GM19397 (cell line): ENCODE measurements around the gene KIF26A.

Experiments used
- ATAC-seq: cut with Tn5 transposase; IDR thresholded peaks from one replicate; pipeline ENCODE4 v1.9.1; 2021; ENCODE audit warnings: mild to moderate bottlenecking, moderate library complexity; ENCODE audit not compliant: unreplicated experiment

KIF26A gene

DNA sequence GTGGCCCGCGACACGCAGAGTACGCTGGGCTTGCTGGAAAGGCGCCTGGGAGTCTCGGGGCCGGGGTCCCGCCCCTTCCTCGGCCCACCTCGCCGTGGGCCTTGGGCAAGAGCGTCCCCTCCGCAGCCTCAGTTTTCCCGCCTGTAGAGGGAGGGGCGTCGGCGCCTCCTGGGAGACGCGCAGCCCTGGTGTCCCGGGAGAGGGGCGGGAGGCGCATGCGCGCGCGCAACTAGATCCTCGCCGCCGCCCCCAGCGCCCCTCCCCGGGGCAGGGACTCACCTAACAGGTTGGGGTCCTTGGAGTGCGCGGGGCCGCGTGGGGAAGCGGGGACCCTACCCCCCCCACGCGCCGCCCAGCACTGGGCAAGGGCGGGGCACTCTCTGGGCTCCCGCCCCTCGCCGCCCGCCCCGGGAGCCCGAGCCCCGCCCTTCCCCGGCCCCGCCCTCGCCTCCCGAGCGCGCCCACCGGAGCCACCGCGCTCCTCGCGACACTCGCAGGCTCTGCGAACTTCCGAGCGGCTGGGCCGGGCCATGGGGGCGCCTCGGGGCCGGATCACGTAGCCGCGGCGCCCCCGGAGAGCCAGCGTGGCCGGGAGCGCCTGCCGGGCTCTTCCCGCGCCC, at the start of gene KIF26A:
Gene KIF26A (plus strand): TSS at position 490 of the 620 bp plus-strand sequence. CDS start 136 bp downstream, outside the sequence.
- ATAC-seq: no peak

GRCh38 chr14:104090071-104090748, 48.2 kb upstream of the KIF26A start:
- no peak for ATAC-seq

GRCh38 chr14:104091061-104091926, 47.1 kb upstream of the KIF26A start:
- no peak for ATAC-seq

DNA sequence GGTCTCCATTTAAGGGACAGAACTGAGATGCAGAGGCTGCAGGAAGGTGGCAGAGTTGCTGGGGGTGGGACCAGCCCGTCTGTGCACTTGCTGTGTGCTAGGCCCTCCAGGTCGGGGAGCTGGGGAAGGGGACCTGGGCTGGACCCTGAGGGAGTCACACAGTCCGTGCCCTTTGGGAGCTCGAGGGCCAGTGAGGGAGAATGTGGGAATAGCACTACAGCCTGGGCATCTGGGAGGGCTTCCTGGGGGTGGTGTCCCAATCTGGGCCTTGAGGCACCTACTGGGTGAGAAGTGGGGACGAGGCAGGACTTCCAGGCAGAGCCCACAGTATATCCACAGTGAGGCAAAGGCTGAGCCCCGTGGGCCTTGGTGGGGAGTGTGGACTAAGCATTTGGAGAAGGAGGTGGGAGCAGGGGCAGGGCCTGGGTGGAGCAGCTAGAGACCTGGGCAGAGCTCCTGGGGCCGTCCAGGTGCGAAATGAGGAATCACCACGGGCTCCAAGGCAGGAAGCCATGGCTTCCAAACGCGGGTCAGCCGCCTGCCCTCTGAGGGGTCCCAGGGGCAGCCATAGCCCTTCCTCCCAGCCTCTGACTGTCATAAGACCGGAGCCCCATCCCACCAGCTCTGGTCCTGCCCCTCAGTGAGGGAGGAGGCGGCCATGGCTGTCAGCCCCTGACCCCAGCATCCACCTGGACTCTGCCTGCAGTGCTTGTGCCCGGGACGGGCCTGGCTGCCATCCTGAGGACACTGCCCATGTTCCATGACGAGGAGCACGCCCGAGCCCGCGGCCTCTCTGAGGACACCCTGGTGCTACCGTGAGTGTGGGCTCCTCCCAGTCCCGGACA, 46.2 kb upstream of the KIF26A start:
- no peak for ATAC-seq

GRCh38 chr14:104092931-104093365, 45.4 kb upstream of the KIF26A start:
- ATAC-seq: no peak

GRCh38 chr14:104093366-104094055, 44.9 kb upstream of the KIF26A start:
- ATAC-seq: no peak

GRCh38 chr14:104094056-104094708, 44.2 kb upstream of the KIF26A start:
- no peak for ATAC-seq

DNA sequence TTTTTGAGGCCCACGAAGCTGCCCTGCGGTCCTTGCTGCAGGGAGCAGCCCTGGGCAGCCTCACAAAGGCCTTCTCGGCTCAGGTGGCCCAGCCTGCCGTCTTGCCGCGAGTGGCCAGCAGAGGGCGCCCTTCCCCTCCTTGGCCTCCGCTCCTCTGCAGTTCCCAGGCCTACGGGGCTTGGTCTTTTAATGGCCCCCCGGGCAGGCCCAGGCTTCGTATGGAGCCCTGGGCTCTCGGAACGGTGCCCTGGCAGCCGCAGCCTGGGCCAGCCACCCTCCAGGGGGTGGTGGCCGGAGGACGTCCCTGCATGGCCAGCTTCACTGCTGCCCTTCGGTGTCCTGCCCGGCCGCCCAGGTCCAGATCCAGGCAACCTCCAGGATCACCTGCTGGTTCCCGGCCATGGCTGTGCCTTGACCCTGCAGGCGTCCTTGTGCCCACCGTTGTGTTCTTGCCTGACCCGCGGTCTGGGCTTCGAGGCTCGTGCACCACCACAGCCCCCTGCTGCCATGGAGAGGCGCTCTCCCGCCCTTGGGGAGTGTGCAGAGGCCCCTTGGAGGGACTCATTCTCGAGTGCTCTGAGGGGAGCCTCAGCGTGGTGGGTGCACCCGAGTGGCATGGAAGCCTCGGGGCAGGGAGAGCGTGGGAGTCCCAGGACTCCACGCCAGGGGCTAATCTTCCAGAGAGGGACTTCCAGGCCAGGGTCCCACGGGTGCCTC, 43.5 kb upstream of the KIF26A start:
- ATAC-seq: no peak

DNA sequence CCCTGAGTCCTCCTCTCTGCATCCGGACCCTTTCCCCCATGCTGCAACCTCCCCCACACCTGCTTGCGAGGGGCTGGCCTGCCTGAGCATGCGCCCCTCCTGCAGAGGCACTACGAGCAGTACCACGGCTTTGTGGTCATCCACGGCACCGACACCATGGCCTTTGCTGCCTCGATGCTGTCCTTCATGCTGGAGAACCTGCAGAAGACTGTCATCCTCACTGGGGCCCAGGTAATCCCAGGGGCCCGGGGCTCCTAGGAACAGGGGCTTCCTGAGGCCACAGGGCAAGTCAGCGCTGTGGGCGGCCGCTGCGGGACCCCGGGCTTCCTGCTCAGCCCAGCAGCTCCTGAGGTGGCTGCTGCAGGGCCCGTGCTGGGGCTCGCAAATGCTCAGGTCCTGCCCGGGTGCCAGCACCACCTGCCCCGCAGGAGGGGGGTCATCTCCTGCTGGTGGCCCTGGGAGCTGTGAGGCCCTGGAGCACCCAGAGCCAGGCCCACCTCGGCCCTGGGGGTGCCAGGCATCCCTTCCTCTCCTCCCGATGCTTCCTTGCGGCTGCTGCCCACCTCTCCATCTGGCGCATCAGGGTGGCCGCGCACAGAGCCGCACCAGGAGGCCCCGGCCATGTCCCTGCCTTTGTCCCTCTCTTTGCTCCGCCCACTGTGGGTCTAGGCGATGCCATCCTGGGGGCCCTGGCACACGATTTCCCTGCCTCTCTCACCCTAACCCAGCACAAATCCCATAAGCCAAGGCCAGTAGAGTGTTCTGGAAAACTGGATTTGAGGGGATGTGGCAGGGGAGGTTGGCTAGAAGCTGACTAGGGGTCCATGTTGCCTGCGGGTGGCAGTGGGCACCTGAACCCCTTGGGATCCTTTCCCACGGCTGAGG, 42.7 kb upstream of the KIF26A start:
- ATAC-seq: no peak

DNA sequence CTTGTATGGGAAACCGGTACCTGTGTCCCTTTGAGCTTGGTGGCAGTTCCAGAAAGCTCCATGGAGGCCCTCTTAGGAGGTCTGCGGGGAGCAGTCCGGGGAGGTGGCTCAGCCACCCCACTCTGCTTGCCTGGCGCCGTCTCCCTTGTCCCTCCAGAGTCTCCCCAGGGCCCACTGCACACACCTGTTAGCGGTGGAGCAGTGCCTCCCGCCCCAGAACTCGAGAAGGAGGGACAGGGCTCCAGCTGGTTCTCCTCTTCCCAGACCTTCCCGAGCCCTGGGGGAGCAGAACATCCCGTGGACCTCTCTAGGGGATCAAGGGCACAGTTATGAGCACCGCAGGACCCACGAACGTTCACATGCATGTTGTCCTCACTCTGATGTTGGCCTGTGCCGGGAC, 42.1 kb upstream of the KIF26A start:
- no peak for ATAC-seq

GRCh38 chr14:104096751-104097700, 41.4 kb upstream of the KIF26A start:
- no peak for ATAC-seq

DNA sequence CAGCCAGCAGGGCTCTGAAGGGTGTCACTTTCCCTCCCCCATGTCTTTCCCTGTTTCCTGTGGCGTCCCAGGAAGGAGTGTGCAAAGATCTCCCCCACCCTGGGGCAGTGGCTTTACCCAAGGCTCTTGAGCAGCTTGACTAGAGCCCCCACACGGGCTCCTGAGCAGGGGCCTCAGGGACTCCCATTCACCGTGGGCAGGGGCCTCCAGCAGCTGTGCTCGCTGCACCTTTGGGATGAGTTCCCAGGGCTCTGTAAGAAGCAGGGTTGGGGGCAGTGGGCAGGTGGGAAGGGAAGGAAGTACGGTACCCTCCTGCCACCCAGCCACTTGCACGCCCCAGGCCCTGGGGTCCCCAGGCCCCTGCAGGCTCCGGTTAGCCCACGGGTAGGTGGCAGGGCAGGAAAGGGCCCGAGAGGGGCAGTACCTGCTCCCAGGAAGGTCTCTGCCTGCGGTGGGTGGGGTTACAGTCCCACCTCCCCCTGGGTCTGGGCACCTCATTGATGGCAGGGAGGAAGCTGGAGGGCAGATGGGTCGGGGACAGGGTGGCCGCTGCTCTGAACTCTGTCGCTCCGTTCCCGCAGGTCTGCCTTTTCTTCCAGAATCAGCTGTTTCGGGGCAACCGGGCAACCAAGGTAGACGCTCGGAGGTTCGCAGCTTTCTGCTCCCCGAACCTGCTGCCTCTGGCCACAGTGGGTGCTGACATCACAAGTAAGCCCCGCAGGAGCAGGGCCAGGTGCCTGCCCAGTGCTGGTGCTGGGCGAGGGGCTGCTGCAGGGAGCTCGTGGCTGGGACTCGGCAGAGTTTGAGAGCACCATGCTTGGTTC, 39.9 kb upstream of the KIF26A start:
- no peak for ATAC-seq

- no peak for ATAC-seq
Measured at GRCh38 chr14:104099096-104100041, 39.0 kb upstream of the KIF26A start.

- no peak for ATAC-seq
Measured at GRCh38 chr14:104100171-104101085, 38.0 kb upstream of the KIF26A start.
